ENCODE data around the gene SPRED2.

DNA sequence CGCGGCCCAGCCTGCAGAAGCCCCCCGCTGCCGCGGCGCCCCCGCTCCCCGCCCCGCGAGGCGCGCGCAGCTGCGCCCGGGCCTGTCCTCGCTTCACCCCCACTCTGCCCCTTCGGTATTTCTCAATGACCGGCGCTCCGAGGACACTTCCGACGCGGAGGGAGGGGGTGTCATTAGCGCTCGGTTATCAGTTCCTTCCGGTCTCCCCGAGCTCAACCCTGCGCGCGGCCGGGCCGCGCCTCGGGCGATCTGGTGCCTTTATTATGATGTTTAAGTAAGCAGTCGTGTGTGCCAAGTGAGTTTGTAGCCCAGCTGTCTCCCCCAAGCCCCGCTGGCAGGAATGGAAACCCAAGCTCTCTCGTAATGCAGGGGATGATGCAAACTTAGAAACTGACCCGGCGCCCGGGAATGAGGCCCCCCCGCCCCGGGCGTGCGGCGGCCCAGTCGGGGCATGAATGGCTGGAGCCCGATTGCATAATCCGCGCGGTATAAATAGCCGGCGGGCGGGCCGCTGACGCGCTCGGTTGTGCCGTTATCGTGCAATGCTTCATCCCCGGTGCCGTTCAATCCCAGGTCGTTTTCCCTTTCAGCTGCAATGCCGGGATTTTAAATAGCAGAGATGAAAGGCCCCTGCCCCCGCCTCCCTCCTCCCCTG lies 3.9 kb upstream of the SPRED2 start:
- TF ChIP-seq, protein P1, sequence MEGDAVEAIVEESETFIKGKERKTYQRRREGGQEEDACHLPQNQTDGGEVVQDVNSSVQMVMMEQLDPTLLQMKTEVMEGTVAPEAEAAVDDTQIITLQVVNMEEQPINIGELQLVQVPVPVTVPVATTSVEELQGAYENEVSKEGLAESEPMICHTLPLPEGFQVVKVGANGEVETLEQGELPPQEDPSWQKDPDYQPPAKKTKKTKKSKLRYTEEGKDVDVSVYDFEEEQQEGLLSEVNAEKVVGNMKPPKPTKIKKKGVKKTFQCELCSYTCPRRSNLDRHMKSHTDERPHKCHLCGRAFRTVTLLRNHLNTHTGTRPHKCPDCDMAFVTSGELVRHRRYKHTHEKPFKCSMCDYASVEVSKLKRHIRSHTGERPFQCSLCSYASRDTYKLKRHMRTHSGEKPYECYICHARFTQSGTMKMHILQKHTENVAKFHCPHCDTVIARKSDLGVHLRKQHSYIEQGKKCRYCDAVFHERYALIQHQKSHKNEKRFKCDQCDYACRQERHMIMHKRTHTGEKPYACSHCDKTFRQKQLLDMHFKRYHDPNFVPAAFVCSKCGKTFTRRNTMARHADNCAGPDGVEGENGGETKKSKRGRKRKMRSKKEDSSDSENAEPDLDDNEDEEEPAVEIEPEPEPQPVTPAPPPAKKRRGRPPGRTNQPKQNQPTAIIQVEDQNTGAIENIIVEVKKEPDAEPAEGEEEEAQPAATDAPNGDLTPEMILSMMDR (IDR thresholded peaks at IDR 0.05) = no peak
- TF ChIP-seq SMC3 (IDR thresholded peaks at IDR 0.05) (peak; percentile 41), POLR2A (IDR thresholded peaks at IDR 0.05; ENCODE audit: low read length) (no peak; the same call in 1 of the 2 replicates), MAZ (IDR thresholded peaks at IDR 0.05; ENCODE audit: borderline replicate concordance, low read depth, low read length) (0 out of 2 replicates have a peak, but pooled peaks have one; percentile 38), KDM1A (IDR thresholded peaks at IDR 0.05; ENCODE audit: low read depth) (no peak), ZFP36 (IDR thresholded peaks at IDR 0.05; ENCODE audit: borderline replicate concordance, partially characterized antibody) (no peak), CHD2 (IDR thresholded peaks at IDR 0.05; ENCODE audit: low read length, partially characterized antibody) (no peak), ESRRA (IDR thresholded peaks at IDR 0.05; ENCODE audit: borderline replicate concordance, low read length) (no peak; the same call in 1 of the 2 replicates)
- TF ChIP-seq, protein P2, sequence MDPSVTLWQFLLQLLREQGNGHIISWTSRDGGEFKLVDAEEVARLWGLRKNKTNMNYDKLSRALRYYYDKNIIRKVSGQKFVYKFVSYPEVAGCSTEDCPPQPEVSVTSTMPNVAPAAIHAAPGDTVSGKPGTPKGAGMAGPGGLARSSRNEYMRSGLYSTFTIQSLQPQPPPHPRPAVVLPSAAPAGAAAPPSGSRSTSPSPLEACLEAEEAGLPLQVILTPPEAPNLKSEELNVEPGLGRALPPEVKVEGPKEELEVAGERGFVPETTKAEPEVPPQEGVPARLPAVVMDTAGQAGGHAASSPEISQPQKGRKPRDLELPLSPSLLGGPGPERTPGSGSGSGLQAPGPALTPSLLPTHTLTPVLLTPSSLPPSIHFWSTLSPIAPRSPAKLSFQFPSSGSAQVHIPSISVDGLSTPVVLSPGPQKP (IDR thresholded peaks at IDR 0.05; ENCODE audit: low read depth, low read length) = no peak
- TF ChIP-seq, protein P3, sequence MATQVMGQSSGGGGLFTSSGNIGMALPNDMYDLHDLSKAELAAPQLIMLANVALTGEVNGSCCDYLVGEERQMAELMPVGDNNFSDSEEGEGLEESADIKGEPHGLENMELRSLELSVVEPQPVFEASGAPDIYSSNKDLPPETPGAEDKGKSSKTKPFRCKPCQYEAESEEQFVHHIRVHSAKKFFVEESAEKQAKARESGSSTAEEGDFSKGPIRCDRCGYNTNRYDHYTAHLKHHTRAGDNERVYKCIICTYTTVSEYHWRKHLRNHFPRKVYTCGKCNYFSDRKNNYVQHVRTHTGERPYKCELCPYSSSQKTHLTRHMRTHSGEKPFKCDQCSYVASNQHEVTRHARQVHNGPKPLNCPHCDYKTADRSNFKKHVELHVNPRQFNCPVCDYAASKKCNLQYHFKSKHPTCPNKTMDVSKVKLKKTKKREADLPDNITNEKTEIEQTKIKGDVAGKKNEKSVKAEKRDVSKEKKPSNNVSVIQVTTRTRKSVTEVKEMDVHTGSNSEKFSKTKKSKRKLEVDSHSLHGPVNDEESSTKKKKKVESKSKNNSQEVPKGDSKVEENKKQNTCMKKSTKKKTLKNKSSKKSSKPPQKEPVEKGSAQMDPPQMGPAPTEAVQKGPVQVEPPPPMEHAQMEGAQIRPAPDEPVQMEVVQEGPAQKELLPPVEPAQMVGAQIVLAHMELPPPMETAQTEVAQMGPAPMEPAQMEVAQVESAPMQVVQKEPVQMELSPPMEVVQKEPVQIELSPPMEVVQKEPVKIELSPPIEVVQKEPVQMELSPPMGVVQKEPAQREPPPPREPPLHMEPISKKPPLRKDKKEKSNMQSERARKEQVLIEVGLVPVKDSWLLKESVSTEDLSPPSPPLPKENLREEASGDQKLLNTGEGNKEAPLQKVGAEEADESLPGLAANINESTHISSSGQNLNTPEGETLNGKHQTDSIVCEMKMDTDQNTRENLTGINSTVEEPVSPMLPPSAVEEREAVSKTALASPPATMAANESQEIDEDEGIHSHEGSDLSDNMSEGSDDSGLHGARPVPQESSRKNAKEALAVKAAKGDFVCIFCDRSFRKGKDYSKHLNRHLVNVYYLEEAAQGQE (IDR thresholded peaks at IDR 0.05) = peak; percentile 9; the same call in 1 of the 2 replicates
